PC-3 (cell line): ENCODE results near the gene MCTP2. TPM values are rescaled to one million over a fixed set of nuclear protein-coding genes. Genes with fewer than 3 reads are reported as not detected.

Experiments used
- ATAC-seq: fragments of 200-7000 bp; cut with Tn5 transposase; 2 replicates; pipeline ENCODE4 v1.9.1; 2020; ENCODE audit warnings: mild to moderate bottlenecking, moderate library complexity
- BruUV-seq: library from RNA; stranded (reverse); fragments of 400-500 nt; replicated peaks from 2 replicates; lab custom pipeline; 2021; lab: Mats Ljungman, UMichigan
- CTCF ChIA-PET: fragments of 300-600 bp; sonication (Branson Sonifier 250); formaldehyde crosslinking; loops from one replicate; lab custom pipeline; 2022; ENCODE audit warnings: antibody characterized with exemption; lab: Charles Lee
- POLR2A ChIA-PET: fragments of 300-600 bp; sonication (Branson Sonifier 250); formaldehyde crosslinking; loops from one replicate; lab custom pipeline; 2022; ENCODE audit warnings: antibody characterized with exemption; ENCODE audit not compliant: unreplicated experiment; lab: Charles Lee
- DNase-seq: peaks from one replicate; pipeline ENCODE4 v3.0.0-alpha.2; 2015
- H2AFZ ChIP-seq: fragments of 300-600 bp; sonication (generic); 2 replicates; pipeline ENCODE4 v1.6.0; 2016; ENCODE audit warnings: antibody characterized with exemption, low read length
- H3F3A ChIP-seq: fragments of 300-600 bp; sonication (generic); one replicate; pipeline ENCODE4 v1.6.0; 2017; ENCODE audit warnings: antibody characterized with exemption, low read length, control low read depth, mild to moderate bottlenecking; ENCODE audit not compliant: unreplicated experiment
- H3K27ac ChIP-seq: fragments of 300-600 bp; sonication (generic); 2 replicates; pipeline ENCODE4 v1.5.1; 2016; ENCODE audit warnings: mild to moderate bottlenecking, low read length
- H3K27me3 ChIP-seq: fragments of 300-600 bp; sonication (generic); 2 replicates; pipeline ENCODE4 v1.6.1; 2016; ENCODE audit warnings: low read length, mixed read lengths
- H3K36me3 ChIP-seq: fragments of 300-600 bp; sonication (generic); 2 replicates; pipeline ENCODE4 v1.6.1; 2016; ENCODE audit warnings: low read depth, mixed run types, low read length, mixed read lengths
- H3K4me1 ChIP-seq: fragments of 300-600 bp; sonication (generic); 2 replicates; pipeline ENCODE4 v1.5.1; 2016; ENCODE audit warnings: low read length; ENCODE audit not compliant: insufficient read depth
- H3K4me2 ChIP-seq: fragments of 300-600 bp; sonication (generic); 2 replicates; pipeline ENCODE4 v1.6.0; 2016; ENCODE audit warnings: low read length
- H3K4me3 ChIP-seq: fragments of 300-600 bp; sonication (generic); 2 replicates; pipeline ENCODE4 v1.5.1; 2016; ENCODE audit warnings: mild to moderate bottlenecking, low read length, mixed read lengths
- H3K79me2 ChIP-seq: fragments of 300-600 bp; sonication (generic); 2 replicates; pipeline ENCODE4 v1.6.1; 2017; ENCODE audit warnings: low read length, mixed read lengths
- H3K9ac ChIP-seq: fragments of 300-600 bp; sonication (generic); 2 replicates; pipeline ENCODE4 v1.6.0; 2016; ENCODE audit warnings: mild to moderate bottlenecking, low read length
- H3K9me2 ChIP-seq: fragments of 300-600 bp; sonication (generic); replicated peaks from 2 replicates; pipeline ENCODE4 v1.6.1; 2016; ENCODE audit warnings: mixed run types, low read length, mixed read lengths
- H3K9me3 ChIP-seq: fragments of 300-600 bp; sonication (generic); 2 replicates; pipeline ENCODE4 v1.6.1; 2016; ENCODE audit warnings: low read length, mixed read lengths
- H4K20me1 ChIP-seq: fragments of 300-600 bp; sonication (generic); 2 replicates; pipeline ENCODE4 v1.6.1; 2016; ENCODE audit warnings: low read length, mixed read lengths
- EZH2 ChIP-seq: fragments of 300-600 bp; sonication (generic); IDR thresholded peaks from one replicate; pipeline ENCODE4 v1.6.1; 2017; ENCODE audit warnings: antibody characterized with exemption, mild to moderate bottlenecking, low read length; ENCODE audit not compliant: unreplicated experiment
- EZH2phosphoT487 ChIP-seq: fragments of 300-600 bp; sonication (generic); IDR thresholded peaks from 2 replicates; pipeline ENCODE4 v1.6.1; 2018; ENCODE audit warnings: mild to moderate bottlenecking, antibody characterized with exemption, low read length, borderline replicate concordance
- intact Hi-C: fragments of 100-400 bp; cut with micrococcal nuclease; formaldehyde crosslinking; loops from 2 replicates; pipeline ENCODE4 v1.9.0; 2023
- total RNA-seq: library from RNA; depleted of rRNA; stranded (reverse); fragments of >200 nt; gene quantifications from 2 replicates; pipeline ENCODE4 v1.2.3, GENCODE V29; 2014
- TF ChIP-seq, protein P1 (sequence below): fragments of 300-600 bp; sonication (generic); conservative IDR thresholded peaks from 2 replicates; pipeline ENCODE4 v1.5.1; 2017; ENCODE audit warnings: antibody characterized with exemption, low read depth, mild to moderate bottlenecking, low read length

The MCTP2 gene
- total RNA-seq, 1 experiment from 2014 or later, result 6.2 TPM

DNA sequence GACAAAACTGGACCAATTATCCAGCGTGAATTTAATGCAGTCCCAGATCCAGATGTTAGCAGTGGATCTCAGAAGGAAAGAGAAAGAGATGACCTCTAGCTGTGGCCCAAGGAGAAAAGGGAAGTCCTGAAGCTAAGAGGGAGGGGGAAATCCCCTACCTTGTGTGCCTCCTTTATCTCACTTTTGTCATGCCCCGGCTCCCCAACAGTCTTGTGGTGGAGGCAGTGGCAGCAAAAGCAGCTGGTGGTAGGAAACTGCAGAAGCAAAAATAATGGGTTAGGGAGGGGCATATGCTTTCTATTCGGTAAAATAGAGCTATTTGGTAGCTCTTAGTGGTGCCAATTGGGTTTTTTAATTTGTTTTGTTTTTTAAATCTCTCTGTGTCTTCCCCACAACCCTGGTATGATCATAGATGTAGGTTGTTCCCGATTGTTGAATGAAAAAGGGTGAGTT lies 56.5 kb downstream of the MCTP2 start:
- DNase-seq (no peak), ATAC-seq (no peak)
- H3K9me2 ChIP-seq, result no peaks in the 10 kb centered on the region
- H3K36me3 ChIP-seq, result no peaks in the 10 kb centered on the region
- no peak overlapping the region for H3K27ac ChIP-seq
- H3K9me3 ChIP-seq, result 0 out of 2 replicates have a peak, but pooled peaks cover 6% of the 10 kb centered on the region
- H3F3A ChIP-seq, result no peaks in the 10 kb centered on the region
- no peak overlapping the region for H3K4me2 ChIP-seq
- no peaks in the 10 kb centered on the region for H3K4me1 ChIP-seq
- TF ChIP-seq, protein P1, sequence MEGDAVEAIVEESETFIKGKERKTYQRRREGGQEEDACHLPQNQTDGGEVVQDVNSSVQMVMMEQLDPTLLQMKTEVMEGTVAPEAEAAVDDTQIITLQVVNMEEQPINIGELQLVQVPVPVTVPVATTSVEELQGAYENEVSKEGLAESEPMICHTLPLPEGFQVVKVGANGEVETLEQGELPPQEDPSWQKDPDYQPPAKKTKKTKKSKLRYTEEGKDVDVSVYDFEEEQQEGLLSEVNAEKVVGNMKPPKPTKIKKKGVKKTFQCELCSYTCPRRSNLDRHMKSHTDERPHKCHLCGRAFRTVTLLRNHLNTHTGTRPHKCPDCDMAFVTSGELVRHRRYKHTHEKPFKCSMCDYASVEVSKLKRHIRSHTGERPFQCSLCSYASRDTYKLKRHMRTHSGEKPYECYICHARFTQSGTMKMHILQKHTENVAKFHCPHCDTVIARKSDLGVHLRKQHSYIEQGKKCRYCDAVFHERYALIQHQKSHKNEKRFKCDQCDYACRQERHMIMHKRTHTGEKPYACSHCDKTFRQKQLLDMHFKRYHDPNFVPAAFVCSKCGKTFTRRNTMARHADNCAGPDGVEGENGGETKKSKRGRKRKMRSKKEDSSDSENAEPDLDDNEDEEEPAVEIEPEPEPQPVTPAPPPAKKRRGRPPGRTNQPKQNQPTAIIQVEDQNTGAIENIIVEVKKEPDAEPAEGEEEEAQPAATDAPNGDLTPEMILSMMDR, result no peak
- TF ChIP-seq EZH2 (no peak), EZH2phosphoT487 (no peak)
- no TSS peak for BruUV-seq
- H3K4me3 ChIP-seq, result no peak overlapping the region
- no peak overlapping the region for H2AFZ ChIP-seq
- ChIA-PET POLR2A (no interaction called here), CTCF (no interaction called here)
- H3K27me3 ChIP-seq, result no peaks in the 10 kb centered on the region
- H3K9ac ChIP-seq, result no peak overlapping the region
- H4K20me1 ChIP-seq, result no peaks in the 10 kb centered on the region
- no peaks in the 10 kb centered on the region for H3K79me2 ChIP-seq
- intact Hi-C loops, result no loop called here

DNA sequence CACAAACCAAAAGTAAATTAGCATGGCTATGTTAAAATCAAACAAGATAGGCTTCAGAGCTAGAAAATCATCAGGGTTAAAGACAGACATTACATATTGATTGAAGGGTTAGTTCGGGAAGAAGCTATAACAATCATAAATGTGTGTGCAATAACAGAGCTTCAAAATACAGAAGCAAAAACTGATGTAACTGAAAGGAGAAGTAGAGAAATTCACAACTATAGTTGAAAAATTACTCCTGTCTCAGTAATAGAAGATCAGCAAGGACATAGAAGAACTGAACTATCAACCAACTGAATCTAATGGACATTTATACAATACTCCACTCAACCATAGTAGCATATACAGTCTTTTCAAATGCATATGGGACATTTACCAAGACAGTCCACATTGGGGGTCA lies 59.4 kb downstream of the MCTP2 start:
- no peaks in the 10 kb centered on the region for H3F3A ChIP-seq
- ChIA-PET CTCF (no interaction called here), POLR2A (no interaction called here)
- H3K9me2 ChIP-seq, result no peaks in the 10 kb centered on the region
- TF ChIP-seq, protein P1, result no peak
- TF ChIP-seq EZH2, result no peak
- TF ChIP-seq EZH2phosphoT487, result no peak
- H3K79me2 ChIP-seq, result no peaks in the 10 kb centered on the region
- ATAC-seq, result no peak
- BruUV-seq, result no TSS peak
- H3K9me3 ChIP-seq, result 0 out of 2 replicates have a peak, but pooled peaks cover 6% of the 10 kb centered on the region
- H3K4me1 ChIP-seq, result no peaks in the 10 kb centered on the region
- no peak overlapping the region for H3K9ac ChIP-seq
- no peaks in the 10 kb centered on the region for H3K27me3 ChIP-seq
- no peak overlapping the region for H2AFZ ChIP-seq
- no peaks in the 10 kb centered on the region for H3K36me3 ChIP-seq
- H3K4me2 ChIP-seq, result no peak overlapping the region
- H4K20me1 ChIP-seq, result no peaks in the 10 kb centered on the region
- H3K27ac ChIP-seq, result no peak overlapping the region
- no peak overlapping the region for H3K4me3 ChIP-seq
- no peak for DNase-seq
- intact Hi-C loops, result no loop called here

DNA sequence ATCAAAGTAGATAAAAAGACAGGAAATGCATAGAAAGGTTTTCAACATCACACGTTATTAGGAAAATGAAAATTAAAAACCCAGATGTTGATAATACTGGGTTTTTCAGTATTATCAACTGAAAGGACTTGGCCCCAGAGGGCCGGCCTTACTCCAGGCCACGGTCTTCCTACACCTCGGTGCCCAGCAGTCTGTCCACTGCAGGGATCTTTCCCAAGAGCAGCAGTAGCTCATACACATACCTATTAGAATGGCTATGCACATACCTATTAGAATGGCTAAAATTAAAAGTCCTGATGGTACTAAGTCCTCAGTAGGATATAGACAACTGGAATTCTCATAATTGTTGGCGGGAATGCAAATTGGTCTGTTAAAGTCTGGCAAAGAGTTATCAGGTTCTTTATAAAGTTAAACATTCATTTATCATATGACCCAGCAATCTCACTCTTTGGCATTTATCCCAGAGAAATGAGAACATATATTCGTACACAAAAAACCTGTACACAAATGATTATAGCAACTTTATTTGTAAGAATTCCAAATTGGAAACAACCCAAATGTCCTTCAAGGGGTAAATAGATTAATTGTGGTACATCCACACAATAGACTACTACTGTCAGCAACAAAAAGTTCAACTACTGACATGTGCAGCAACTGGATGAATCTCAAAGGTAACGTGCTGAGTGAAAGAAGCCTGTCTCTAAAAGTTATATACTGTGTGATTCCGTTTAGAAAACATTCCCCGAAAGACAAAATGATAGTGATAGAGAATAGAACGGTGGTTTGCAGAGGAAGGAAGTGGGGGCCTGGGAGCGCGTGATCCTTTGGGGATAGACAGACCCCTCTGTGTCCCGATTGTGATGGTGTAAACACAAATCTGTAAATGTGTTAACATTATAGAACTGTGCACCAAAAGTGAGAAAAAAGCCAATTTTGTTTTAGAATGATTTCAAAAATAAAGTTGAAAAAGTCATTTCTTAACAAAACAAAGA lies 62.3 kb downstream of the MCTP2 start:
- no peaks in the 10 kb centered on the region for H3K79me2 ChIP-seq
- no peak overlapping the region for H3K4me2 ChIP-seq
- no peaks in the 10 kb centered on the region for H4K20me1 ChIP-seq
- no peak overlapping the region for H3K9ac ChIP-seq
- no peaks in the 10 kb centered on the region for H3F3A ChIP-seq
- no peaks in the 10 kb centered on the region for H3K9me2 ChIP-seq
- H2AFZ ChIP-seq, result no peak overlapping the region
- DNase-seq, result no peak
- no peaks in the 10 kb centered on the region for H3K27me3 ChIP-seq
- BruUV-seq, result no TSS peak
- intact Hi-C loops, result no loop called here
- no peak overlapping the region for H3K4me3 ChIP-seq
- TF ChIP-seq, protein P1, result no peak
- TF ChIP-seq EZH2 (no peak), EZH2phosphoT487 (no peak)
- ChIA-PET POLR2A (no interaction called here), CTCF (no interaction called here)
- no peak for ATAC-seq
- no peaks in the 10 kb centered on the region for H3K4me1 ChIP-seq
- H3K27ac ChIP-seq, result no peak overlapping the region
- 0 out of 2 replicates have a peak, but pooled peaks cover 6% of the 10 kb centered on the region for H3K9me3 ChIP-seq
- no peaks in the 10 kb centered on the region for H3K36me3 ChIP-seq
